ENCODE data around the gene ZBTB42. TPM values are rescaled to one million over a fixed set of nuclear protein-coding genes. Genes with fewer than 3 reads are reported as not detected.
"Not testable (repeated sequence)": the region's sequence is repeated elsewhere in the genome, so short reads cannot be mapped to it uniquely, and the experiment has no call there.

The ZBTB42 gene
- total RNA-seq, 1 experiment from 2014 or later = 1.0 TPM

DNA sequence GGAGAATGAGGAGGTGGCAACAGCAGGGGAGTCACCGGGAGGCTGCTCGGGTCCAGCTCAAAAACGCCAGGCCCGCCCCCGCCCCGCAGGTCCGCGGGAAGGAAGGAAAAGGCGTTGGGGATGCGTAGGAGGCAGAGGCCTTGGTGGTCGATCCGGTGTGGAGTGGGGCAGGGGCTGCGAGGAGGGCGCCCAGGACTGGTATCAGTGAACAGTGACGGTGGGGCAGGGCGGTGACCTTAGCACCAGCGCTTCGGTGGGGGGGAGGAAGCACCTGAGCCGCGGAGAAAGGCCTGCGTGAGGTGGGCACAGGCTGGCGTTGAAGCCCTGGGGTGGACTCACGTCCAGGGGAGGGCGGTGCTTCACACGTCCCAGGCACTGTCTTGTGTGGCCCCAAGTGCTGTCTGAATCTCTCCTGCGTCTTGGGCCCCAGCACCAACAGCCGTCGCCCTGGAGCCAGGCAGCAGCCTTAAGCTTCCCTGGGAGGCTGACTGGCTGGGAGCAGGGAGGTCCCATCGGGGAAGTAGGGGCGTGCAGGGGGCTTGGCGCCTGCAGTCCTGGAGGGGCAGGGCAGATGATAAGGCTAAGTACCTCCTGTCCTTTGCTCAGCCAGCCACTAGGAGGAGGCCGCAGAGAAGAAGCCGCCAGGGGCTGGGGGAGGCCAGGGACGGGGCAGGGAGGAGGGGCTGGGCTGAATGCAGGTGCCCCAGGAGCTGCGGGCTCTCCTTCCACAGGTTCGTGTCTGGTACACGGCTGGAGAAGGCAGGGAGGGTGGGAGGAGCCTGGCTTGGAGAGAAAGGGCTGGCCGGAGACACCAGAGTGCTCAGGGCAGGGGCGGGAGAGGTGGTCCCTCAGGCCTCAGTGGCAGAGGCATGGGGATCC, 26.5 kb downstream of the ZBTB42 start:
- H3K36me3 Mint-ChIP-seq (ENCODE audit: insufficient read depth, unreplicated experiment) = peaks cover 6% of the 10 kb centered on the region
- no TSS peak for BruUV-seq (replicated peaks)

DNA sequence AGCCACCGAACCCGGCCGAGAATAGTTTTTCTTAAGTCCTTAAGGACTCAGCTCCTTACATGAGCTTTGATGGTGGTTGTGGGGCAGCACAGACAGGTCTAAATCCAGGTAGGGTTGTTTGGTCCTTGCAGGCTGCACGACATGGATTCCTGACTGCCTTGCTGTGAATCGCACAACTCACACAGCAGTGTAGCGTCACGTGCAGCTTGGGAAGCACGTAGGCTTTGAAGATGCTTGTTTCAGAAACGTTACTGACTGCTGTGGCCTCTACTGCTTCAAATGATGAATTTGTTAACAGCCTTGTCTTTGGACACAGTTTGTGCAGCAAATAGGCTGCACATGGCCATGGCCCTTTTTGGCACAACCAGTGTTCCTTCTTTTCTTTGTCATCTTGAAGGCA, 29.9 kb downstream of the ZBTB42 start:
- no peak for DNase-seq (ENCODE audit: unreplicated experiment)
- CTCF ChIA-PET = interaction anchor here (0.6 to 1.0 kb wide), 3 partner anchors 26 to 108 kb away, joined by 3 to 4 read pairs (median 3); no protein-coding TSS in a partner anchor
- BruUV-seq (replicated peaks) = no TSS peak
- H3K36me3 Mint-ChIP-seq (ENCODE audit: insufficient read depth, unreplicated experiment) = no peaks in the 10 kb centered on the region
- intact Hi-C loops (cut with micrococcal nuclease) = no loop called here
- POLR2A ChIA-PET = interaction anchor here (0.6 to 1.0 kb wide), 2 partner anchors 15 to 34 kb away, joined by 3 read pairs; no protein-coding TSS in a partner anchor
- TF ChIP-seq, protein P1, sequence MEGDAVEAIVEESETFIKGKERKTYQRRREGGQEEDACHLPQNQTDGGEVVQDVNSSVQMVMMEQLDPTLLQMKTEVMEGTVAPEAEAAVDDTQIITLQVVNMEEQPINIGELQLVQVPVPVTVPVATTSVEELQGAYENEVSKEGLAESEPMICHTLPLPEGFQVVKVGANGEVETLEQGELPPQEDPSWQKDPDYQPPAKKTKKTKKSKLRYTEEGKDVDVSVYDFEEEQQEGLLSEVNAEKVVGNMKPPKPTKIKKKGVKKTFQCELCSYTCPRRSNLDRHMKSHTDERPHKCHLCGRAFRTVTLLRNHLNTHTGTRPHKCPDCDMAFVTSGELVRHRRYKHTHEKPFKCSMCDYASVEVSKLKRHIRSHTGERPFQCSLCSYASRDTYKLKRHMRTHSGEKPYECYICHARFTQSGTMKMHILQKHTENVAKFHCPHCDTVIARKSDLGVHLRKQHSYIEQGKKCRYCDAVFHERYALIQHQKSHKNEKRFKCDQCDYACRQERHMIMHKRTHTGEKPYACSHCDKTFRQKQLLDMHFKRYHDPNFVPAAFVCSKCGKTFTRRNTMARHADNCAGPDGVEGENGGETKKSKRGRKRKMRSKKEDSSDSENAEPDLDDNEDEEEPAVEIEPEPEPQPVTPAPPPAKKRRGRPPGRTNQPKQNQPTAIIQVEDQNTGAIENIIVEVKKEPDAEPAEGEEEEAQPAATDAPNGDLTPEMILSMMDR (IDR thresholded peaks at IDR 0.05; ENCODE audit: unreplicated experiment) = no peak
- no peaks in the 10 kb centered on the region for H3K9me3 Mint-ChIP-seq (ENCODE audit: unreplicated experiment)
- no peaks in the 10 kb centered on the region for H3K27me3 Mint-ChIP-seq (ENCODE audit: insufficient read depth, unreplicated experiment)
- H3K4me3 Mint-ChIP-seq (ENCODE audit: unreplicated experiment) = no peak overlapping the region
- H3K27ac Mint-ChIP-seq (ENCODE audit: low read depth, unreplicated experiment) = no peak overlapping the region
- peaks cover 6% of the 10 kb centered on the region for H3K4me1 Mint-ChIP-seq (ENCODE audit: insufficient read depth, unreplicated experiment)

More for the DNA sequence above, 26.5 kb downstream of the ZBTB42 start:
- intact Hi-C loops (cut with micrococcal nuclease) = no loop called here
- Mint-ChIP-seq H3K27ac (ENCODE audit: low read depth, unreplicated experiment) (peak overlapping the region; percentile 46), H3K4me1 (ENCODE audit: insufficient read depth, unreplicated experiment) (peaks cover 6% of the 10 kb centered on the region), H3K27me3 (ENCODE audit: insufficient read depth, unreplicated experiment) (peaks cover 17% of the 10 kb centered on the region), H3K4me3 (ENCODE audit: unreplicated experiment) (peak overlapping the region; percentile 73), H3K9me3 (ENCODE audit: unreplicated experiment) (peaks cover 12% of the 10 kb centered on the region)
- TF ChIP-seq, protein P1 (IDR thresholded peaks at IDR 0.05; ENCODE audit: unreplicated experiment) = peak; percentile 43
- ChIA-PET CTCF (interaction anchor here (0.6 to 2.8 kb wide), 5 partner anchors 13 to 77 kb away, joined by 3 to 26 read pairs (median 5); partner anchors contain the start of gene CEP170B), POLR2A (interaction anchor here (0.6 to 1.5 kb wide), 5 partner anchors 27 to 401 kb away, joined by 3 to 7 read pairs (median 3); partner anchors contain the start of gene ZBTB42)
- DNase-seq (ENCODE audit: unreplicated experiment) = no peak

DNA sequence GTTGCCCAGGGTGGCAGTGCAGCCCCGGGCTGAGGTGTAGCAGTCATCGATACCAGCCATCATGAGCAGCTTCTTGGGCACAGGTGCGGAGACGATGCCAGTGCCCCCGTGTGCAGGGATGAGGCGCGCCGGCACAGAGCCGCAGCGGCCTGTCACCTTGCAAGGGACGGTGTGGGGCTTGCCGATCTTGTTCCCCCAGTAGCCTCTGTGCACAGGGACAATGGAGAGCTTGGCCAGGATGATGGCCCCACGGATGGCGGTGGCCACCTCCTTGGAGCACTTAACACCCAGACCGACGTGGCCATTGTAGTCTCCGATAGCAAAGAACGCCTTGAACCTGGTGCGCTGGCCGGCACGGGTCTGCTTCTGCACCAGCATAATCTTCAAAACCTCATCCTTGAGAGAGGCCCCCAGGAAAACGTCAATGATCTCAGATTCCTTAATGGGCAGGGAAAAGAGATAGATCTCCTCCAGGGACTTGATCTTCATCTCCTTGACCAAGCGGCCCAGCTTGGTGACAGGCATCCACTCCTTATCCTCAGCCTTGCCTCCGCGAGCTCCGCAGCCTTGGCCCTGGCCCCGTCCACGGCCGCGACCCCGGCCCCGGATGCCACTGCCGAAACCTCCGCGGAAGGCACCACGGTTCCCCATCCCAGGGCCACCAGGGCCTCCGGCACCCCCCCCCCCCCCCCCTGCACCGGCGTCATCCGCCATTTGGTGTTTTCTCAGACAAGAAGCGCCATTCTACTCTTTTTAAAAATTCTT, 35.5 kb downstream of the ZBTB42 start:
- BruUV-seq (replicated peaks); H3K27ac Mint-ChIP-seq (ENCODE audit: low read depth, unreplicated experiment); POLR2A ChIA-PET; H3K27me3 Mint-ChIP-seq (ENCODE audit: insufficient read depth, unreplicated experiment); H3K9me3 Mint-ChIP-seq (ENCODE audit: unreplicated experiment); intact Hi-C loops (cut with micrococcal nuclease); H3K4me1 Mint-ChIP-seq (ENCODE audit: insufficient read depth, unreplicated experiment); DNase-seq (ENCODE audit: unreplicated experiment); H3K36me3 Mint-ChIP-seq (ENCODE audit: insufficient read depth, unreplicated experiment); H3K4me3 Mint-ChIP-seq (ENCODE audit: unreplicated experiment): not testable (repeated sequence)
- CTCF ChIA-PET = interaction anchor here (0.6 kb wide), 1 partner anchor 11 kb away, joined by 3 read pairs; no protein-coding TSS in a partner anchor

DNA sequence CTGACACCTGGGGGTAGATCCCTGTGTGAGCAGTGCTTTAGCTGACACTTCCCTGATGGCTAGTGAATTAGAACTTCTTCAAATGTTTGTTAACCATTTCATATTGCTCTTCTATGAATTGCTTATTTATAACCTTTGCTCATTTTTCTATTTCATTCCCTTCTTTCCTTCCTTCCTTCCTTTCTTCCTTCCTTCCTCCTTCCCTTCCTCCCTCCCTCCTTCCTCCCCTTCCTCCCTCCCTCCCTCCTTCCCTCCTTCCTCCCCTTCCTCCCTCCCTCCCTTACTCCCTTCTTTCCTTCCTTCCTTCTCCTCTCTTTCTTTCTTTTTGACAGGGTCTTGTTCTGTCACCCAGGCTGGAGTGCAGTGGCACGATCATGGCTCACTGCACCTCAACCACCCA, 40.8 kb downstream of the ZBTB42 start:
- CTCF ChIA-PET = interaction anchor here (0.7 kb wide), 1 partner anchor 184 kb away, joined by 3 read pairs; no protein-coding TSS in a partner anchor
- TF ChIP-seq, protein P1 (IDR thresholded peaks at IDR 0.05; ENCODE audit: unreplicated experiment) = no peak
- no TSS peak for BruUV-seq (replicated peaks)

More for the DNA sequence above, 40.8 kb downstream of the ZBTB42 start:
- H3K4me3 Mint-ChIP-seq (ENCODE audit: unreplicated experiment) = no peak overlapping the region
- H3K9me3 Mint-ChIP-seq (ENCODE audit: unreplicated experiment) = peaks cover 3% of the 10 kb centered on the region
- intact Hi-C loops (cut with micrococcal nuclease) = no loop called here
- peaks cover 48% of the 10 kb centered on the region for H3K27me3 Mint-ChIP-seq (ENCODE audit: insufficient read depth, unreplicated experiment)
- H3K27ac Mint-ChIP-seq (ENCODE audit: low read depth, unreplicated experiment) = no peak overlapping the region
- H3K4me1 Mint-ChIP-seq (ENCODE audit: insufficient read depth, unreplicated experiment) = no peaks in the 10 kb centered on the region
- POLR2A ChIA-PET = interaction anchor here (0.8 kb wide), 1 partner anchor 22 kb away, joined by 4 read pairs; no protein-coding TSS in a partner anchor
- DNase-seq (ENCODE audit: unreplicated experiment) = no peak
- H3K36me3 Mint-ChIP-seq (ENCODE audit: insufficient read depth, unreplicated experiment) = no peaks in the 10 kb centered on the region

Data from MCF 10A (cell line).